Fibroblast of villous mesenchyme (primary cell): ENCODE measurements around the gene GPR156. TPM values are rescaled to one million over a fixed set of nuclear protein-coding genes. Genes with fewer than 3 reads are reported as not detected.
A peak's percentile ranks its signal among the peaks of the same experiment; 100 is the strongest.

Experiments
- DNase-seq: peaks from one replicate; pipeline ENCODE4 v3.0.0-alpha.2; 2010; ENCODE audit warnings: low read depth
- H3K4me3 ChIP-seq: 2 replicates; pipeline ENCODE4 v1.5.1; 2011; ENCODE audit warnings: low read depth, mild to moderate bottlenecking, low read length
- total RNA-seq: library from RNA; depleted of rRNA; stranded (reverse); fragments of >200 nt; gene quantifications from 2 replicates; pipeline ENCODE4 v1.2.3, GENCODE V29; 2012
- TF ChIP-seq, protein P1 (sequence below): IDR thresholded peaks from 2 replicates; pipeline ENCODE4 v1.5.1; 2012; ENCODE audit warnings: low read depth, mild to moderate bottlenecking, low read length; ENCODE audit not compliant: insufficient read depth

The GPR156 gene
- total RNA-seq, 1 donor: 0.43 TPM

DNA sequence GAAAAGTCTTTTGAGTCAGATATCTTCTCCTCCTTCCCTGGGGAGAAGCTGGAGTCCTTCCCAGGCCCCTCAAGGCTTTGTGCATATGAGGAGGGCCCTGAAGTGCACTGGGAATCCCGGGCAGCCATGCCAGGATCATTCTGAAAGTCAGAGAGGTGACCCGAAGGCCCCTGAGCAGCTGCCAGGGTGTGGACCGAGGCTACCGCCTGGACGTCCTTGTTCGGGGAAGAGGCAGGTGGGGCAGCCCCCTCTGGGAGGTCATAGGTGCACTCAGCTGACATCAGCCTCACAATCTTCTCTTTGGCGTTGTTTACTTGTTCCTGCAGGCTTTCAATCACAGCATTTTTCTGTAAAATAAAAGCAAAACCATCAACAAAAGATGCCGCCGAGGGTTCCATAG lies 117.0 kb downstream of the GPR156 start:
- no peak for DNase-seq
- TF ChIP-seq, protein P1, sequence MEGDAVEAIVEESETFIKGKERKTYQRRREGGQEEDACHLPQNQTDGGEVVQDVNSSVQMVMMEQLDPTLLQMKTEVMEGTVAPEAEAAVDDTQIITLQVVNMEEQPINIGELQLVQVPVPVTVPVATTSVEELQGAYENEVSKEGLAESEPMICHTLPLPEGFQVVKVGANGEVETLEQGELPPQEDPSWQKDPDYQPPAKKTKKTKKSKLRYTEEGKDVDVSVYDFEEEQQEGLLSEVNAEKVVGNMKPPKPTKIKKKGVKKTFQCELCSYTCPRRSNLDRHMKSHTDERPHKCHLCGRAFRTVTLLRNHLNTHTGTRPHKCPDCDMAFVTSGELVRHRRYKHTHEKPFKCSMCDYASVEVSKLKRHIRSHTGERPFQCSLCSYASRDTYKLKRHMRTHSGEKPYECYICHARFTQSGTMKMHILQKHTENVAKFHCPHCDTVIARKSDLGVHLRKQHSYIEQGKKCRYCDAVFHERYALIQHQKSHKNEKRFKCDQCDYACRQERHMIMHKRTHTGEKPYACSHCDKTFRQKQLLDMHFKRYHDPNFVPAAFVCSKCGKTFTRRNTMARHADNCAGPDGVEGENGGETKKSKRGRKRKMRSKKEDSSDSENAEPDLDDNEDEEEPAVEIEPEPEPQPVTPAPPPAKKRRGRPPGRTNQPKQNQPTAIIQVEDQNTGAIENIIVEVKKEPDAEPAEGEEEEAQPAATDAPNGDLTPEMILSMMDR: no peak

DNA sequence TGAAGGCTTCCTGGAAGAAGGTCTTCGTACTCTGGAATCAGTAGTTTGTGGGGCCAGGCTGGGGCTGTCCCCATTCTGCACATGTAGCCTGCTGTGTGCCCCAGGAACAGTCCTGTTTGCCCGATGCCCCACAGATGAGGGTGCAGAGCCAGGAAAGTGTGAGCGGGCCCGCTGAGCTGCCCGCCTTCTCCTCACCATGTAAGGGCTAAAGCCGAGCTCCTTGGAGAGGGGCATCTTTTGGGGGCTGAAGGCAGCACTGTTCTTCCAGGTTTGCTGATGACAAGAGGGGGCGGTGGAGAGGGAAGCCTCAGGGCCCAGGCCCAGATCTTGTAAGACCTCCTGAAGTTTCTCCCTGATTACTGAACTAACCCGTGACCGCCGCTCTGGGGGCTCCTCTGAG lies 117.5 kb downstream of the GPR156 start:
- TF ChIP-seq, protein P1: no peak
- no peak overlapping the region for H3K4me3 ChIP-seq
- DNase-seq: no peak

More for the DNA sequence above, 117.0 kb downstream of the GPR156 start:
- no peak overlapping the region for H3K4me3 ChIP-seq

DNA sequence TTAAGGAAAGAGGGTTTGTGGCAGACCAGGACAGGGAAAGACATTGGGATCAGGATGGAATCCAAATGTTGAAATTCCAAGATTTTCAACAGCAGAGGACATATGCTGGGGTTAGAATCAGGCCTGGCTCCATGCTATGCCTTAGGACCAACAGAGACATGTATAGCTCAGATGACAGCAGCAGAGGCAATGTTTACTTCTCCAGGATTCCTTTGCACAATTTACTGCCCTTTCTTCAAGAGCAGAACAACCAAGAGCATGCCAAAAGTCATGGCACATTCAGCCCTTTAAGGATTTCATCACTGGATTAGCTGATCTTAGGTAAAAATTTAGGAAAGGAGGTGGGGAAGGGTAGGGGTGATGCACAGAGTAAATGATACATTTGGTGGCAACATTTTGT lies 121.2 kb downstream of the GPR156 start:
- peak; percentile 60 for DNase-seq
- TF ChIP-seq, protein P1: no peak
- H3K4me3 ChIP-seq: no peak overlapping the region

DNA sequence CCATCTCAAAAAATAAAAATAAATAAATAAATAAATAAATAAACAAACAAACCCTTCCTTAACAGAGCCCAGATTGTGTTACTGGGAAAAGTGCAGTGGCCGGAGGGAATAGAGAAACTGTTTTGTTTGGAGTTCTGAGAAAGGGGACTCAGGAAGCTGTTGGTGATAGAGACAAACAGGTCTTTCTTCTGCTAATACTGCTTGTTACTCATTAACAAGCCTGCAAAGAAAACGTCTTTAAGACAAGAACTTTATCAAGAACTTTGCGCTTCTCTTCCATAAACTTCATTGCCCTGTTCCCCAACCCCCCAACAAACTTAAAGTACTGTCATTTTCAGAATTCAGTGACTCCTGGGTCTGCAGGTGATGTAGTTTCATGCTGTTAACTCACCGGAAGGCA lies 122.0 kb downstream of the GPR156 start:
- TF ChIP-seq, protein P1: no peak
- no peak for DNase-seq
- no peak overlapping the region for H3K4me3 ChIP-seq

DNA sequence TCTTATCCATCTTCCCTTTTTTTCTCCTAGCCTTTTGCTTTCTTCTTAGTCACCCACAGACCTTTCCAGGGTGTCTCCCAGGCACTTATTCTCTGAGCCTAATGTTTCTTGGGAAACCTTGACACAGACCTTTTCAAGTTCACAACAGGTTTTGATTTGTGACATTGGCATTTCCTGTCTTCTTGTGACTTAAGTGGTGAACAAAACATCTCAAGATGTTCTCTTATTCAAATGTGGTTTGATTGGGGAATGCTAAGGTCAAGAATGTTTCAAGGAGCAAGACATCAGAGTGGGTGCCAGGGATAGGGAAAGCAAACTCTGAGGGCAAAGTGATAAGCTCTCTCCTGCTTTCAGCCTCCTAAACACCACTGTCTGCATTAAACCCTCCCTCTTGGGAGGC lies 122.6 kb downstream of the GPR156 start:
- TF ChIP-seq, protein P1: no peak
- H3K4me3 ChIP-seq: no peak overlapping the region
- DNase-seq: peak; percentile 58

DNA sequence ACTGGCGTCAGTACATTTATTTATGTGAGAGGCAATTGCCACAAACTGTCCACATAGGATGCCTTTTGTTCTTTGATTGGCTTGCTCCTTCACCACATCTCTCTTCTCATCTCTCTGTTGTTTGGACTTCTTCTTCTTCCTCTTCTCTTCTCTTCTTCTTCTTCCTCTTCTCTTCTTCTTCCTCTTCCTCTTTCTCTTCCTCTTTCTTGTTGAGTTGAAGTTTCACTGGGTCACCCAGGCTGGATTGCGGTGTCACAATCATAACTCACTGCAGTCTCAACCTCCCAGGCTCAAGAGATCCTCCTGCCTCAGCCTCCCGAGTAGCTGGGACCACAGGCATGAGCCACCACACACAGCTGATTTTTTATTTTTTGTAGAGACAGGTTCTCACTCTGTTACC lies 123.1 kb downstream of the GPR156 start:
- no peak for DNase-seq
- TF ChIP-seq, protein P1: no peak
- no peak overlapping the region for H3K4me3 ChIP-seq

DNA sequence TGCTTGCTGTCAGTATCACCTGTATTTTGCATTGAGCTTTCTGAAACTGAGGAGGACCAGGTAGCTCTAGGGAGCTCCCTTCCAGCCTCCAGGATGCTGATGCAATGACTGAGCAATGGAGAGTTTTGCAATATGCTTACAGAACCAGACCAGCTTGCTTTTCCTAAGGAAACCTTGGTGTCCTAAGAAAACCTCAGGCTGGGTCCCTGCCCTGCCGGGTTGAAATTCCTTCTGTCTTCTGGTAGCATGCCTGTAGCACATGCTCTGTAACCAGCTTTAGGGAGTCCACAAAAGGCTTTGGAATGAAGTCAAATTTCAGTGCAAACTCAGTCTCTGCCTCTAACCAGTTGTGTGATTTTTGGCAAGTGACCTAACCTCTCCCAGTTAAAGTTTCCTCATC lies 125.0 kb downstream of the GPR156 start:
- TF ChIP-seq, protein P1: no peak
- DNase-seq: peak; percentile 100

More for the DNA sequence above, 125.0 kb downstream of the GPR156 start:
- H3K4me3 ChIP-seq: no peak overlapping the region
